A673 (cell line): Measurements from ENCODE around the gene SLC39A5. TPM values are rescaled to one million over a fixed set of nuclear protein-coding genes. Genes with fewer than 3 reads are reported as not detected.
A peak's percentile ranks its signal among the peaks of the same experiment; 100 is the strongest.

Experiments used
- BruUV-seq: library from RNA; stranded (reverse); fragments of 400-500 nt; replicated peaks from 2 replicates; lab custom pipeline; 2021; lab: Mats Ljungman, UMichigan
- CTCF ChIA-PET: fragments of 300-600 bp; sonication (Branson Sonifier 250); formaldehyde crosslinking; loops from one replicate; lab custom pipeline; 2022; ENCODE audit warnings: antibody characterized with exemption; lab: Charles Lee
- POLR2A ChIA-PET: fragments of 300-600 bp; sonication (Branson Sonifier 250); formaldehyde crosslinking; loops from one replicate; lab custom pipeline; 2022; ENCODE audit warnings: antibody characterized with exemption; ENCODE audit not compliant: low non-redundant PET; lab: Charles Lee
- DNase-seq: peaks from one replicate; pipeline ENCODE4 v3.0.0-alpha.2; 2015; ENCODE audit warnings: low spot score
- H3K27ac ChIP-seq: fragments of 200-600 bp; sonication (generic); 2 replicates; pipeline ENCODE4 v1.5.1; 2016; ENCODE audit warnings: mixed run types, low read depth, mild to moderate bottlenecking, mixed read lengths, antibody characterized with exemption, low read length; ENCODE audit not compliant: poor library complexity, severe bottlenecking
- H3K27me3 ChIP-seq: fragments of 200-600 bp; sonication (generic); replicated peaks from 2 replicates; pipeline ENCODE4 v1.6.1; 2017; ENCODE audit warnings: mixed run types, low read depth, mild to moderate bottlenecking, mixed read lengths, antibody characterized with exemption, low read length; ENCODE audit not compliant: insufficient read depth, poor library complexity
- H3K36me3 ChIP-seq: fragments of 200-600 bp; sonication (generic); 2 replicates; pipeline ENCODE4 v1.6.1; 2016; ENCODE audit warnings: mixed run types, mild to moderate bottlenecking, mixed read lengths, antibody characterized with exemption, low read length; ENCODE audit not compliant: insufficient read depth, poor library complexity, severe bottlenecking
- H3K4me1 ChIP-seq: fragments of 200-600 bp; sonication (generic); 2 replicates; pipeline ENCODE4 v1.6.1; 2017; ENCODE audit warnings: mixed run types, mild to moderate bottlenecking, mixed read lengths, antibody characterized with exemption, low read length; ENCODE audit not compliant: insufficient read depth, poor library complexity, severe bottlenecking
- H3K4me3 ChIP-seq: fragments of 200-600 bp; sonication (generic); 2 replicates; pipeline ENCODE4 v1.5.1; 2016; ENCODE audit warnings: low read depth, mixed run types, mild to moderate bottlenecking, mixed read lengths, low read length; ENCODE audit not compliant: poor library complexity, severe bottlenecking
- H3K9me3 ChIP-seq: fragments of 200-600 bp; sonication (generic); 2 replicates; pipeline ENCODE4 v1.6.1; 2016; ENCODE audit warnings: mixed run types, low read depth, mild to moderate bottlenecking, mixed read lengths, antibody characterized with exemption, low read length; ENCODE audit not compliant: poor library complexity, severe bottlenecking
- EZH2 ChIP-seq: fragments of 200-600 bp; sonication (generic); IDR thresholded peaks from 2 replicates; pipeline ENCODE4 v1.6.1; 2017; ENCODE audit warnings: borderline replicate concordance, low read depth, mild to moderate bottlenecking, mixed read lengths, antibody characterized with exemption, low read length; ENCODE audit not compliant: poor library complexity, severe bottlenecking
- intact Hi-C: fragments of 100-400 bp; cut with micrococcal nuclease; formaldehyde crosslinking; loops from one replicate; pipeline ENCODE4 v1.10.0; 2022; ENCODE audit not compliant: unreplicated experiment
- total RNA-seq: library from RNA; stranded (reverse); gene quantifications from 2 replicates; pipeline ENCODE4 v1.2.3, GENCODE V29; 2021
- TF ChIP-seq, protein P1 (sequence below): fragments of 300-800, 200-600 bp; sonication (generic); conservative IDR thresholded peaks from 2 replicates; pipeline ENCODE4 v1.5.1; 2017; ENCODE audit warnings: low read depth, mild to moderate bottlenecking, antibody characterized with exemption, low read length, moderate library complexity, mixed read lengths

SLC39A5 gene
- total RNA-seq, 1 experiment from 2014 or later, result not detected

DNA sequence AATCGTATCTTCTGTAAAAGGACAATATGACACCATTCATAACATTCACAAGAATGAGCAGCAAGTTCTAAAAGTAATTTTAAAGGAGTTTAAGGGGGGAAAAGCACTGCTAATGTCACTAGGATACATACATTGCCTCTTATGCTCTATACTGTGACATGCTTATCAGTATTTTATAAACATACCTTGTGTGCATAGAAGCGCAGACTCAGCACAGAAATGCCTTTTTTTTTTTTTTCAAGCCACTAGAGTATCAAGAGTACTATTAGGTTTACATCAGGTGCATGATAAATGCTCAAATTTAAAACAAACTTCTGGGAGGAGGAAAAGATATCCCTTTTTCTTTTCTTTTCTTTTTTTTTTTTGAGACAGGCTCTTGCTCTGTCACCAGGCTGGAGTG is 27.0 kb upstream of the SLC39A5 start:
- intact Hi-C loops, result no loop called here
- no peak overlapping the region for H3K27ac ChIP-seq
- BruUV-seq, result no TSS peak

DNA sequence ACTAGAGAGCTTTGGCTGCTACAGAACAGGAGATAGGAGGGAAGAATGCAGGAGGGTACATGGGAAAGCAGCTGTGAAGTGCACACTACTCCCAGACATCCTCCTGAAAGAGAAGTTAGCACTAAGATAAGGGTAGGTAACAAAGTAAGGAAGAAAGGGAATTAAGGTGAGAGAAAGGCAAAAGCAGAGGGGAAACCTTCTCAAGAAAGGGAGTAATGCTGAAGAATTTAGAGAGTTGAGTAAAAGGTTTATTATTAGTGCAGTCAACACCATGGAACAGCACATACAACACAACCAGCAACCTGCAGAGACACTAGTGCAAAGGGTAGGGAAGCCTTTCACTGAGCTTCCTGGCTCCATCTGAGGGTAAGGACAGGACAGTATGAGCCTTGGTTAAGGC is 25.6 kb upstream of the SLC39A5 start:
- TF ChIP-seq, protein P1, sequence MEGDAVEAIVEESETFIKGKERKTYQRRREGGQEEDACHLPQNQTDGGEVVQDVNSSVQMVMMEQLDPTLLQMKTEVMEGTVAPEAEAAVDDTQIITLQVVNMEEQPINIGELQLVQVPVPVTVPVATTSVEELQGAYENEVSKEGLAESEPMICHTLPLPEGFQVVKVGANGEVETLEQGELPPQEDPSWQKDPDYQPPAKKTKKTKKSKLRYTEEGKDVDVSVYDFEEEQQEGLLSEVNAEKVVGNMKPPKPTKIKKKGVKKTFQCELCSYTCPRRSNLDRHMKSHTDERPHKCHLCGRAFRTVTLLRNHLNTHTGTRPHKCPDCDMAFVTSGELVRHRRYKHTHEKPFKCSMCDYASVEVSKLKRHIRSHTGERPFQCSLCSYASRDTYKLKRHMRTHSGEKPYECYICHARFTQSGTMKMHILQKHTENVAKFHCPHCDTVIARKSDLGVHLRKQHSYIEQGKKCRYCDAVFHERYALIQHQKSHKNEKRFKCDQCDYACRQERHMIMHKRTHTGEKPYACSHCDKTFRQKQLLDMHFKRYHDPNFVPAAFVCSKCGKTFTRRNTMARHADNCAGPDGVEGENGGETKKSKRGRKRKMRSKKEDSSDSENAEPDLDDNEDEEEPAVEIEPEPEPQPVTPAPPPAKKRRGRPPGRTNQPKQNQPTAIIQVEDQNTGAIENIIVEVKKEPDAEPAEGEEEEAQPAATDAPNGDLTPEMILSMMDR, result no peak
- no peak for TF ChIP-seq EZH2
- DNase-seq, result no peak
- peaks cover 30% of the 10 kb centered on the region for H3K36me3 ChIP-seq
- intact Hi-C loops, result no loop called here
- no TSS peak for BruUV-seq
- CTCF ChIA-PET, result no interaction called here
- no peaks in the 10 kb centered on the region for H3K9me3 ChIP-seq
- no peaks in the 10 kb centered on the region for H3K27me3 ChIP-seq
- H3K4me3 ChIP-seq, result no peak overlapping the region
- H3K27ac ChIP-seq, result no peak overlapping the region
- peaks cover 5% of the 10 kb centered on the region for H3K4me1 ChIP-seq
- POLR2A ChIA-PET, result no interaction called here

More for the DNA sequence above, 27.0 kb upstream of the SLC39A5 start:
- POLR2A ChIA-PET, result no interaction called here
- no peak overlapping the region for H3K4me3 ChIP-seq
- CTCF ChIA-PET, result no interaction called here
- H3K36me3 ChIP-seq, result peaks cover 24% of the 10 kb centered on the region
- TF ChIP-seq EZH2, result no peak
- TF ChIP-seq, protein P1, result no peak
- no peak for DNase-seq
- no peaks in the 10 kb centered on the region for H3K9me3 ChIP-seq
- H3K4me1 ChIP-seq, result peaks cover 5% of the 10 kb centered on the region
- no peaks in the 10 kb centered on the region for H3K27me3 ChIP-seq

DNA sequence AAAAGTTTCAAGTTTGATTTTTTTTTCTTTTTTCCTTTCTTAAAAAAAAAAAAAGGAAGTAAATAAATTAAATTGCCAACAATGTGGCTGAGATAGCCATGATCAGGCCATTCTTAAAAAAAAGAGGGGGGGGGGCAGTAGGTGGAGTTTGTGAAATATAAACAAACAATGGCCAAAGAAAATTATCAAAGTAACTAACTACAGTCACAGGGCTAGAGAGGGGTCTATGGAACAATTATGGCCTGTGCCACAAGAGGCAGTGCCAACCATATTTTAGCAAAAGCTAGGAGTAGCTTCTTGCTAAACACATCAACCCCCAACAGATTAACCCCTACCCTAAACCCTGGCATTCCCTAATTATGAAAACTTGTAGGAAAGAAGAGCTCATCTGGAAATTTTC is 24.4 kb upstream of the SLC39A5 start:
- ChIA-PET POLR2A (no interaction called here), CTCF (interaction anchor here (0.7 to 2.8 kb wide), 4 partner anchors 16 to 259 kb away, joined by 3 to 17 read pairs (median 8); partner anchors contain the start of genes RNF41 and SMARCC2)
- intact Hi-C loops, result no loop called here
- H3K4me1 ChIP-seq, result peaks cover 5% of the 10 kb centered on the region
- H3K9me3 ChIP-seq, result no peaks in the 10 kb centered on the region
- no peak overlapping the region for H3K27ac ChIP-seq
- TF ChIP-seq, protein P1, result 0 out of 2 replicates have a peak, but pooled peaks have one; percentile 26
- TF ChIP-seq EZH2, result no peak
- no TSS peak for BruUV-seq
- H3K27me3 ChIP-seq, result no peaks in the 10 kb centered on the region
- no peak overlapping the region for H3K4me3 ChIP-seq
- no peak for DNase-seq
- peaks cover 39% of the 10 kb centered on the region for H3K36me3 ChIP-seq
